KOPT-K1 (cell line): ENCODE measurements around the gene STAC2.

Source experiments
- H3K27ac ChIP-seq: fragments of 200-600 bp; sonication (generic); 2 replicates; pipeline ENCODE4 v1.5.1; 2016; ENCODE audit warnings: antibody characterized with exemption, mild to moderate bottlenecking, low read depth, low read length; ENCODE audit not compliant: poor library complexity, severe bottlenecking
- H3K36me3 ChIP-seq: fragments of 200-600 bp; sonication (generic); 2 replicates; pipeline ENCODE4 v1.5.1; 2017; ENCODE audit warnings: antibody characterized with exemption, mild to moderate bottlenecking, low read length, moderate library complexity; ENCODE audit not compliant: insufficient read depth
- H3K9me3 ChIP-seq: fragments of 200-600 bp; sonication (generic); 2 replicates; pipeline ENCODE4 v1.5.1; 2017; ENCODE audit warnings: antibody characterized with exemption, low read length, mild to moderate bottlenecking; ENCODE audit not compliant: insufficient read depth, poor library complexity, severe bottlenecking

Gene STAC2

DNA sequence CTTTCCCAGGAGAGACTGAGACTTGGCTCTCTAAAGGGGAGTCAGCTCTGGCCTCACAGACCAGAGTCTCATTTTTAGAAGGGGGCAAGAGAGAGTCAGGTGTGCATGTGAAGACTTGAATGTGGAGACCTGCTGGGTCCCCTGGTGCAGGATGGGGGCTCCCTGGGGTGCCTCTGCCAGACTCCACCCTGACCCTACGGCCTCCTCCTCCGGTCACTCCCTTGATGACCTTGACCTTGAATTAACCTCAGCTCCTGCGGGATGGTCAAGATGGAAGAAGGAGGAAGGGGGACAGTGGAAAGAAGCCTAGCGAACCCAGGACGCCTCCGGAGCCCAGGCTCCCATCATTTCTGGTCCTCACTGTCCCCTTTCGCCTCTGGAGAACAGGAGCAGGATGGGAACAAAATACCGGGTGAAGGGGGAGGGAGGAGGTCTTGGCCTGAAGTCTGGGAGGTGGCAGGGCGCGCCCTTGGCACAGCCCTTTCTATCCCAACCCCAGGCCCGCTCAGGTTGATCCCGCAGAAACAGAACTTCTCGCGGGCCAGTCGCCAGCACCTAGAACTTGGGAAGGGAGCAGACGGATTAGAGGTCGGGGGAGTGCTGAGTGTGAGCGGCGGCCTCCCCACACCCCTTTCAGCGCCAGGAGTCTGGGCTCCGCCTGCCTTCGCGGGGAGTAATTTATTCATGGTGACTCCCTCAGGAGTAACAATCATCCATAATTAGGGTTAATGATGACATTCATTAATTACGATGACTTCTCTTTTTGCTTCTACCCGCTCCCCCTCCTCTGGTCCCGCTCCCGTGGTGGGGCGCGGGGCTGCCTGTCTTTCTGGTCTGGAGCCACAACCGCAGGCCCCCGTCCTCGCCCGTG is 1.6 kb downstream of the STAC2 start:
- Histone ChIP-seq H3K9me3 (no peaks in the 10 kb centered on the region), H3K36me3 (no peaks in the 10 kb centered on the region), H3K27ac (no peak overlapping the region)

DNA sequence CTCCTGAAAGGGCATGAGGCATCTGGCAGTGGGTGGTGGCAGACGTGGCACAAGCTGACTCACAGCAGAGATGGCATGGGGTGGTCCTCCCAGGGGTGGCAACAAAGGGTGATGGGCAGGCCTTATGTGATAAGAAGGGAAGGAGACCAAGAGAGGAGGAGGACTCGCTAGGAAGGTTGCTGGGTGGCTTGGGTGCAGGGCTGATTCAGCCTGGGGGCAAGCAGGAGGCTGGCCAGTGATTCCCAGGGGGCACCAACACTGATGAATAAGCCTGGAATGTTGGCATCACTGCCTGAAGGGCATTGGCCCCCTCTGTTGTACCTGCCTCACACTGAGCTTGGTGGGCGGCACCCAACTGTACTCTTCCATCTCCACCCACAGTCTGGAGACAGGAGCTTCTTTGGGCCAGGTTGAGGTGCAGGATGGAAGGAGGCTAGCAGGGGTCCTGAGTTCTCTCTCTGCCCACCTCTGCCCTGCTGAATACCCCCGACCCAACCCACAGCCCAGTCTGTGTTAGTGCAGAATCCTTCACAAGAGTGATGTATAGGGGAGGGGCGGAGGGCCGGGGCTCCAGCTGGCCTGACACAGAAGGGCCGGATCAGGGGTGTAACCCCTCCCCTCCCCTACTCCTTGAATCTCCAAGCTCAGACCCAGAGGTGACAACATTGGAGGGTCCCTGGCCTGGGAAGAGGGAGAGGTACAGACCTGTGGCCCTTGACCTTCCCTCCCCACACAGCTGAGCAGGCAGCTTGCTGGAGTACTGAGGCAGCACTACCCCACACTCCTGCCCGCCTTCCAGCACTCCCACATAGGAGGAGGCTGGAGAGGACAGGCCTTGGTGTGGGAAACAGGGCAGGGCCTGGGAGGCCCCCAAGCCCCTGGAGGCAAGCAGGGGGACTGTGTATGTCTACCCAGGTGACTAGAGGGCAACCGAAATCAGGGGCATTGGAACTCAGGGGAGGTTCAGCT is 2.6 kb downstream of the STAC2 start:
- H3K36me3 ChIP-seq, result no peaks in the 10 kb centered on the region
- H3K27ac ChIP-seq, result no peak overlapping the region
- H3K9me3 ChIP-seq, result no peaks in the 10 kb centered on the region

DNA sequence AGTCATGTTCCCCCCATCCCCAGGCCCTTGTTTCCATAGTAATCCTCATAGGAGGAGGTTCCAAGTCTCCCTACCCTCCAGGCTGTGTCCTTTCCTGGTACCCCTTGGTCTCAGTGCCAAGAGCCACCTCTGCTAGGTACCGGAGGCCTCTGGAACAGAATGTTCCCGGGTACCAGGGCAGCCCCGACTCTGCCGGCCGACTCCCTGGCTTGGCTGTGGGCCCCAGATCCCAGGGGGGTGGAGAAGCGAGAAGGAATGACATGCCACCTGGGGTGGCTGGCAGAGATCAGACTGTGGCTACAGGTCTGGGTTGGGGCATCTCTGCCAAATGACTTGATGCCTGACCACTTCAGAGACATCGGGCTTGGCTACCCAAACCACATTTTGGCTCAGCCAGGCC is 3.6 kb downstream of the STAC2 start:
- H3K36me3 ChIP-seq, result no peaks in the 10 kb centered on the region
- H3K9me3 ChIP-seq, result no peaks in the 10 kb centered on the region
- no peak overlapping the region for H3K27ac ChIP-seq

DNA sequence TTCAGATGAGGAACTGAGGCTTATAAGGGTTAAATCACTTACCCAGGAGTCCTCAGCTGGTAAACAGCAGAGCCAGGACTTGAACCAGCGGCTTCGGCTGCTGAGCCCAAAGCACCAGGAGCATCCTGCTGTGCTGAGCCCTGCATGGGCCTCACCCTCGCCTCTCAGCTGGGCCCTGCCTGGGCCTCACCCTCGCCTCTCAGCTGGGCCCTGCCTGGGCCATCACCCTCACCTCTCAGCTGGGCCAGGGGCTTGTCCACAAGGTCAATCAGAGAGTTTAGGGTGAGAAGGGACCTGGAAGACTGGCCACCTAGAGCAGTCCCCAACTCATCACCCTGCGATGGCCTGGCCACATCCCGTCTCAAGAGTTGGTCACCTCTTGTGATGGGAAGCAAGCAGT is 4.2 kb downstream of the STAC2 start:
- Histone ChIP-seq H3K36me3 (no peaks in the 10 kb centered on the region), H3K9me3 (no peaks in the 10 kb centered on the region), H3K27ac (no peak overlapping the region)

DNA sequence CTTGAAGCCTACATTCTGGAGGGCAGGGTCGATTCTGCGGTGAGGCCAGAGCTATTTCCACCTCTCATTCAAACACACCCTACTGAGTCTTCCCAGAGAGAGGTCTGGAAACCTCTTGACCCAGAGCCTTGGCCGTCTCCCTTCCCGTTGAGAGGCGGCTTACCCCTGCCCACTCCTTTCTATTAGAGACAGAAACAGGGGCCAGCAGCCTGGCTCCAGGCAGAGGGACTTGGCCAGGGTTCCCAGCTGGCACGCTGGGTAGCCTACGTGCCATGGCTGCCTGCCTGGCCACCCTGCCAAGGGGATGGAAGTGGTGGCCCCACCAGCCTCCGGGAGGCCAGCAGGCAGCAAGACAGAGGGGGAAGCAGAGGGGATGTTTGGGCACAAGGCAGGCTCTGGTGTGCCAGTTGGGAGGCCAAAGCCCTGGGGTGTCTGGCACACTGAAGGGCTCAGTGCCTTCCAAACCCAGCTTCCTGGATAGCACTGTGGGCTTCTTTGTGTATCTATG is 6.0 kb downstream of the STAC2 start:
- H3K36me3 ChIP-seq, result no peaks in the 10 kb centered on the region
- H3K27ac ChIP-seq, result no peak overlapping the region
- no peaks in the 10 kb centered on the region for H3K9me3 ChIP-seq

DNA sequence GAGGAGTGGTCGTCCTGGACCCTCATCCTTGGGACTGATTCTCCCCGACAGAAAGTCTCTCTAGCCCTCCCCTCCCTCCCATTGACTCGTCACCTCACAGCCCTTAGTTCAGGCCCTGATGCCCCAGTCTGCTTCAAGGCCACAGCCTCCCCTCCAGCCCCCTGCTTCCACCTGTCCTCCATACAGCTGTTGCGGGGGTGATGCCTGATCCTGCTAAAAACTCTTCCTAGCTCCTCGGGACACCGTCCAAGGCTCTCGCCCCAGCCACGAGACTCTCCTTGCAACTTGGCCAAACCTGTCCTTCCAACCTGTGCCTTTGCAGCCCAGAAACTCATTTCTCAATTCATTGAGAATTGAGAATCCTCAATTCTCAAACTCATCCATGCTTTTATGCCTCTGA is 6.8 kb downstream of the STAC2 start:
- Histone ChIP-seq H3K9me3 (no peaks in the 10 kb centered on the region), H3K36me3 (no peaks in the 10 kb centered on the region), H3K27ac (no peak overlapping the region)

DNA sequence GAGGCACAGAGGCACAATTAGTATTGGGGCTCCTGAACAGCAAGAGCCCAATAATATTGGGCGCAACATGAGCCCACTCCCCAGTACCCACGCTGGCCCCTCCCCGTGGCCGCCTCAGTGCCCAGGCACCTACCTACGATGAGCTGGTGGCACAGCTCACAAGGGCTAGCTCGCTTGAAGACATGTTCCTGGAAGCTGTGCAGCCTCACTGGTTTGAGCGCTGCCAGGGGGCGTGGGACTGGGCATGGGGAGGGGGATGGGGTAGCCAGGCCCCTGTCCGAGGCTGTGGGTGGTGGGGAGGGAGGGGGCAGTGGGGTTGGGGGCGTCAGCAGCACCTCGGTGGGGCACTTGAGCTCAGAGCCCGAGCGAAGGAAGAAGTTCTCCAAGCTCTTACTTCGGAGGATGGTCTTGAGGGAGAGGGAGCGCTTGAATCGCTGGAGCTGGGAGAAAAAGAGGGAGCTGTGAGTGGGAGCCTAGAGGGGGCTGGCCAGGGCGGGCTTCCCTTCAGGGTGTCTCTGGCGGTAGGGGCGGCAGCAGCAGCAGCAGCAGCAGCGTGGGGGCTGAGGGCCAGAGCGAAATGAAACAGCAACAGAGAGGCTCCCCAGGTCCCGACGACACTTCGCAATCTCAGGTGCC is 7.9 kb downstream of the STAC2 start:
- Histone ChIP-seq H3K27ac (no peak overlapping the region), H3K9me3 (no peaks in the 10 kb centered on the region), H3K36me3 (no peaks in the 10 kb centered on the region)

DNA sequence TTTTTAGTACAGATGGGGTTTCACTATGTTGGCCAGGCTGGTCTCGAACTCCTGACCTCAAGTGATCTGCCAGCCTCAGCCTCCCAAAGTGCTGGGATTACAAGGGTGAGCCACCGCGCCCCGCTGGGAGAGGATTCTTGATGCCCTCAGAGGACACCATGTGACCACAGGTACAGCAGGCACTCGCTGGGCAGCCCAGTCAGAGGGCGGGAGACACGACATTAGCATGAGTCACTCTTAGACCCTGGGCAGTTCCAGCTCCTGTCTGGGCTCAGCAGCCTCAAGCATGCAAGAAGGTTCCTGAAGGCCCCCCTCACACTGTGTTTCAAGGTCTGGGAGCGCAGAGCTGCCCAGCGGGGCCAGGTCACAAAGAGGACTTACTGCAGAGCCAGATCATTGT is 11.9 kb downstream of the STAC2 start:
- Histone ChIP-seq H3K36me3 (no peaks in the 10 kb centered on the region), H3K27ac (no peak overlapping the region), H3K9me3 (no peaks in the 10 kb centered on the region)

DNA sequence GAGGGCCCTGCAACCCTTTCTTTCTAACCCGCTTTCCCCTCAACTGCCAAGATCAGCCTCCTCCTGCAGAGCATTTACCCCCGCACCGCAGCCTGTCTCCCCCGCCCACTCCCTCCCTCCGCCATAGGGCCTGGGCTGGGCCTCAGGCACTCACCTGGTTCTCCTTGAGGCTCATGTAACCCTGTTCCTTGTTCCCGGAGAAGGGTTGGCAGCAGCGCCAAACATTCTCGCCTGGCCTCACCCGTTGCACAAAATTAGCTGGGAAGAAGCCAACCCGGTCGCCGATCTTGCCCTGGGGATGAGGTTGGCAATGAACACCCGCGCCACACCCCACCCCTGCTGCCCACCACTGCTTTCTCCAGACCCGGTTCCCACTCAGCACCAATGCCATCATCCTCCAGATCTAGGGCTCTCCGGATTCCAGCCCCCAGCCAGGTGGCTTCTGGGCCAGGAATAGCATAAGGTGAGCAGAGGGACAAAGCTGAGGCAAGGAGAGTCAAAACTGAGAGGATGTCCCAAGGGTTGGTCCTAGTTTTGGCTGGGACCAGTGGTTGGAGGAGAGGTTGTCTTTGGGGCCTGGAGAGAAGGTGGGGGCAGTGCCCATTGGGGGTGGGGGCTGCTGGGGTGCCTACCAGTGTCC is 12.8 kb downstream of the STAC2 start:
- no peaks in the 10 kb centered on the region for H3K9me3 ChIP-seq
- no peak overlapping the region for H3K27ac ChIP-seq
- H3K36me3 ChIP-seq, result no peaks in the 10 kb centered on the region

DNA sequence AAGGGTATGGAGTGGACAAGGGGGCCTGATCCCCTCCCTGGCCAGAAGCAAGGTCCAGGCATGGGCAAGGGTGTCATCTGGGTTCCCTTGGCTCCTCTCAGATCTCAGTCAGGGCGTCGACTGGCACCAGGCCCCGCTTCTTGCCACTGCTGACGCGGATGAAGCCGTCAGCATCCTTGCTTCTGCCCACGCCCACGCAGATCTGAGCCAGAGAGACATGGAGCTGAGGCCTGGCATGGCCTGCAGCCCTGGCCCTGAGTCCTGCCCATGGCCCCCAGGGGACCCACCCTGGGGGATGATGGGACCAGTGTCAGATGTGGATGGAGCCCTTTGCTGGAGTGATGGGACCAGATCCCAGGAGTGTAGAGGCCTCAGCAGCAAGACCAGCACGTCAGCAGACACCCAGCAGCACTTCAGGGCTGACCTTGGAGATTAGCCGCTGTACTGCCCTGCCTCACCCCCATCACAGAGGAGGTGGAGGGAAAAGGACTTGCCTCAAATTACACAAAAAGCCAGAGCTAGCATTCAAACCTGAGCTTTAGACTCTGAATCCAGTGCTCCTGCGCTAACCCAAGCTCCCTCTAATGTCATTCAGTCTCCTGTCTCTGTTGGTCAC is 13.4 kb downstream of the STAC2 start:
- H3K27ac ChIP-seq, result no peak overlapping the region
- H3K9me3 ChIP-seq, result no peaks in the 10 kb centered on the region
- no peaks in the 10 kb centered on the region for H3K36me3 ChIP-seq

DNA sequence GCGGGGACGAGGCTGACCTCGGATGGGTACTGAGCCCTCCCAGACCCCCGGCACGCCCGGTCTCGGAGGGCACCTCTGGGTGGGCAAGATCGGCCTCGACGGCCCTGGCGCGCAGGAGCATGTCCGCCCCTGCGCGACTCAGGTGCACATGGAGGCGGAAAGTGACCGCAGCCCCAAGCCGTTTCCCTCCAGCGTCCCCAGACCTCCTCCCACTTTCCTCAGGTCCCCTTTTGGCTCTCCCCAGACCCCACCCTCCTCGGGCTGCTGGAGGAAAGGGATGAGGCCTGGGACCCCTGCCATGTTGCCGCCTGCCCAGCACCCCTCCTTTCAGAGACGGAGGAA is 15.7 kb downstream of the STAC2 start:
- Histone ChIP-seq H3K9me3 (no peaks in the 10 kb centered on the region), H3K36me3 (peaks cover 8% of the 10 kb centered on the region), H3K27ac (no peak overlapping the region)

DNA sequence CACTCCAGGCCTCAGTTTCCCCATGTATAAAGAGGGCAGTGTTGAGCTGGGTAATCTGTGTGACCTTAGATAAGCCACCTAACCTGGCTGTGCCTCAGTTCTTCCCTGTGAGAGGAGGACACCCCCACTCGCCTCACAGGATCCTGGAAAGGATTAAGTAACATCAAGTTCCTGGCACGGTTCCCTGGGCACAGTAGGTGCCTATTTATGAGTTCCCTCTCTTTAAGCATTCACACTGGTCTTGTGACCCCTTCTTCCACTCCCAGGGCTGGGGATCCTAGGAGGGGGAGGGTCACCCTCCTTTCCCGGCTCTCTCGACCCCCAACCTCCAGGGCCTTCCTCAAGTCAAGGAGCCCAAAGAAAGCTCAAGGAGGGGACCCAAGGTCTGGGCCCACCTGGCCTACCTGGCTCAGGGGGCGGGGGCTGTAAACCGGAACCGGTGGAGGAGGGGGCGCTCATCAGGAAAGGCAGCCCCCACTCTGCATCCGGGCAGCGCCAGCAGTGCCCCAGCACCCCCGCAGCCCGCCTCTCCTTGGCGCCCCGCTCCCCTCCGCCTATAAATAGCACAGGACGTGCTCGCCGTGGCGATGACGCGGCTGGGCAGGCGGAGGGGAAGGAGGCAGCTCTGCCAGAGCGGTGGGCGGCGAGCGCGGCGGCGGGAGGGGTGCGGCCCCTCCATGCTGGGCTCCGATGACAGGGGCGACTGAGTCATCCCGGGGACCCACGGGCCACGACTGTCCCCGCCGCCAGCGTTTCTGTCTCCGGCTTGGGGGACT is 16.2 kb downstream of the STAC2 start:
- Histone ChIP-seq H3K36me3 (peaks cover 14% of the 10 kb centered on the region), H3K9me3 (no peaks in the 10 kb centered on the region), H3K27ac (no peak overlapping the region)

DNA sequence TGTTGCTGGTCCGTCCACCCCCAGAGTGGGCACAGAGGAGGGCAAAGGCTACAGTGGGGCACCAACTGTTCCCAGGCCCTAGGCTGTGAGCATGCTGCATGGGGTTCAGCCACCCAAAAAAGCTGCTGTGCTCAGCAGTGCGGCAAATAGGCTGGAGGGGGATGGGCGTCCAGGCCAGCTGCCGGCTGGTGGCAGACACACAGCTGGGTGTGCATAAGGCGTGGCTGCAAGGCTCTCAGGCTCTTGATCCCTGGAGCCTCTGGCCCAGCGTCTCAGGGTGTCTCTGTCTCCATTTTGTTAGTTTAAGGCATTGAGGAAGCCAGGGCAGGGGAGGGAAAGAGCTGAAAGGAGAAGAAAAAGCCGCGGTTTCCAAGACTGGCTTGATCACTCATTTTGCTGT is 16.9 kb downstream of the STAC2 start:
- Histone ChIP-seq H3K36me3 (peaks cover 20% of the 10 kb centered on the region), H3K9me3 (no peaks in the 10 kb centered on the region), H3K27ac (no peak overlapping the region)

DNA sequence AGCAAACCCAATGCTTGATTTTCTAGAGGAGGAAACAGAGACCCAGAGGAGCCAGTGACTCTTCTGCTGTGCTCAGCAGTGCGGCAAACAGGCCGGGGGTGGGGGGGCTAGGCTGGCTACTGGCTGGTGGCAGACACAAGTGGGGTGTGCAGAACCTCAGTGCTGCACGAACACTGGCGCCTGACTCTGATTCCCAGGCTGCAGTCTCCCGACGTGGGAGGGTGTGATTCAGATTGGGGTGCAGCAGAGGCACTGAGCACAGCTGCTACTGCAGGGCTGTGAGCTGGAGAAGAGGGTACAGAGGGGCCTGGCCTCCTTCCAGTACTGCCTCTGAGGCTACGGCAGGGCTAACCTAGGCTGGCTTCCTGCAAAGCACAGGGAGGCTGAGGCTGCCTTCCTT is 17.6 kb downstream of the STAC2 start:
- H3K27ac ChIP-seq, result no peak overlapping the region
- no peaks in the 10 kb centered on the region for H3K9me3 ChIP-seq
- H3K36me3 ChIP-seq, result peaks cover 28% of the 10 kb centered on the region
